ENCODE data around the gene TRAF2. TPM values are rescaled to one million over a fixed set of nuclear protein-coding genes. Genes with fewer than 3 reads are reported as not detected.
"Not testable (repeated sequence)": the region's sequence is repeated elsewhere in the genome, so short reads cannot be mapped to it uniquely, and the experiment has no call there.

The TRAF2 gene
- polyA plus RNA-seq, 4 donors: 11.3 to 16.8 (median 12.4) TPM

GRCh38 chr9:136856541-136857141 lies 29.7 kb upstream of the TRAF2 start:
- DNase-seq (ENCODE audit: low read depth in 4 of 4, low spot score in 3 of 4): no peak

- no peak for DNase-seq (ENCODE audit: low read depth in 4 of 4, low spot score in 3 of 4)
These were observed 29.1 kb upstream of the TRAF2 start for GRCh38 chr9:136857166-136857565.

- DNase-seq (ENCODE audit: low read depth in 4 of 4, low spot score in 3 of 4): no peak
These were observed 28.5 kb upstream of the TRAF2 start for GRCh38 chr9:136857581-136858412.

GRCh38 chr9:136858452-136858843 lies 27.9 kb upstream of the TRAF2 start:
- DNase-seq (ENCODE audit: low read depth in 4 of 4, low spot score in 3 of 4): no peak

- DNase-seq (ENCODE audit: low read depth in 4 of 4, low spot score in 3 of 4): no peak
These were observed 27.2 kb upstream of the TRAF2 start for GRCh38 chr9:136858844-136859757.

- no peak for DNase-seq (ENCODE audit: low read depth in 4 of 4, low spot score in 3 of 4)
These were observed 25.8 kb upstream of the TRAF2 start for GRCh38 chr9:136860529-136860928.

- DNase-seq (ENCODE audit: low read depth in 4 of 4, low spot score in 3 of 4): no peak
These were observed 25.1 kb upstream of the TRAF2 start for GRCh38 chr9:136860933-136861873.

GRCh38 chr9:136861874-136862457 lies 24.4 kb upstream of the TRAF2 start:
- no peak for DNase-seq (ENCODE audit: low read depth in 4 of 4, low spot score in 3 of 4)

- DNase-seq (ENCODE audit: low read depth in 4 of 4, low spot score in 3 of 4): no peak
These were observed 23.3 kb upstream of the TRAF2 start for GRCh38 chr9:136862849-136863622.

GRCh38 chr9:136863623-136864273 lies 22.6 kb upstream of the TRAF2 start:
- no peak for DNase-seq (ENCODE audit: low read depth in 4 of 4, low spot score in 3 of 4)

GRCh38 chr9:136865041-136865767 lies 21.1 kb upstream of the TRAF2 start:
- DNase-seq (ENCODE audit: low read depth in 4 of 4, low spot score in 3 of 4): no peak

- DNase-seq (ENCODE audit: low read depth in 4 of 4, low spot score in 3 of 4): no peak
These were observed 20.6 kb upstream of the TRAF2 start for GRCh38 chr9:136865768-136866103.

- not testable (repeated sequence) for DNase-seq (ENCODE audit: low read depth in 4 of 4, low spot score in 3 of 4)
These were observed 19.4 kb upstream of the TRAF2 start for GRCh38 chr9:136866898-136867421.

GRCh38 chr9:136867480-136867879 lies 18.8 kb upstream of the TRAF2 start:
- no peak for DNase-seq (ENCODE audit: low read depth in 4 of 4, low spot score in 3 of 4)

- DNase-seq (ENCODE audit: low read depth in 4 of 4, low spot score in 3 of 4): no peak
These were observed 18.4 kb upstream of the TRAF2 start for GRCh38 chr9:136867917-136868316.

GRCh38 chr9:136868644-136869043 lies 17.7 kb upstream of the TRAF2 start:
- no peak for DNase-seq (ENCODE audit: low read depth in 4 of 4, low spot score in 3 of 4)

- DNase-seq (ENCODE audit: low read depth in 4 of 4, low spot score in 3 of 4): not testable (repeated sequence)
These were observed 16.7 kb upstream of the TRAF2 start for GRCh38 chr9:136869611-136870010.

GRCh38 chr9:136875155-136875554 lies 11.2 kb upstream of the TRAF2 start:
- DNase-seq (ENCODE audit: low read depth in 4 of 4, low spot score in 3 of 4): no peak

All from right renal pelvis (tissue), 4 donors.